K562 (cell line): ENCODE measurements around the gene HMCN1. TPM values are rescaled to one million over a fixed set of nuclear protein-coding genes. Genes with fewer than 3 reads are reported as not detected.

Source experiments
- ATAC-seq: fragments of 200-7000 bp; cut with Tn5 transposase; 3 replicates; pipeline ENCODE4 v1.9.1; 2020; ENCODE audit warnings: moderate library complexity
- BruUV-seq: library from RNA; stranded (reverse); fragments of 400-500 nt; replicated peaks from 2 replicates; lab custom pipeline; 2021; lab: Mats Ljungman, UMichigan
- CTCF ChIA-PET: fragments of 300-600 bp; formaldehyde crosslinking; extraction: SDS; loops from one replicate; lab custom pipeline; 2021; ENCODE audit warnings: low intra/inter-chr PET ratio; lab: Yijun Ruan, JAX
- POLR2A ChIA-PET: fragments of 300-600, 350-650 bp; sonication (Branson Sonifier 250); formaldehyde crosslinking; extraction: SDS; loops from one replicate; lab custom pipeline; 2021; ENCODE audit warnings: antibody characterized with exemption, inconsistent platforms; lab: Yijun Ruan, JAX
- DNase-seq, 4 experiments: peaks; one replicate each; pipeline versions ENCODE4 v3.0.0 to v3.0.0-alpha.2; 2011 to 2018; ENCODE audit warnings: low spot score in 3 of 4, mixed read lengths in 3 of 4; ENCODE audit errors: extremely low read depth in 1 of 4
- FAIRE-seq: peaks from 2 replicates; lab custom pipeline; 2011; peaks lifted over from hg19 to GRCh38; lab: Jason Lieb, UNC
- H2AFZ ChIP-seq: 2 replicates; pipeline ENCODE4 v1.6.0; 2011; ENCODE audit warnings: low read depth, low read length, control low read depth, inconsistent platforms
- H3K27ac ChIP-seq: fragments of 200-600 bp; 3 replicates; pipeline ENCODE4 v1.8.0; 2011; ENCODE audit warnings: low read depth, mild to moderate bottlenecking, control low read depth, inconsistent platforms, low read length, moderate library complexity, mixed read lengths; ENCODE audit errors: extremely low read depth
- H3K27me3 ChIP-seq, 2 experiments: fragments of 300-600 bp in 1 of 2; 2 replicates in 1 of 2; 3 replicates in 1 of 2; pipeline versions ENCODE4 v1.6.0 to v1.8.0; 2011; ENCODE audit warnings: inconsistent platforms in 2 of 2, low read length in 2 of 2, mild to moderate bottlenecking in 1 of 2, mixed read lengths in 1 of 2, moderate library complexity in 1 of 2; ENCODE audit not compliant: control insufficient read depth in 2 of 2, insufficient read depth in 2 of 2
- H3K36me3 ChIP-seq: fragments of 300-600 bp; 3 replicates; pipeline ENCODE4 v1.8.0; 2011; ENCODE audit warnings: mild to moderate bottlenecking, low read length, inconsistent platforms; ENCODE audit not compliant: control insufficient read depth, insufficient read depth
- H3K4me1 ChIP-seq, 2 experiments: fragments of 200-600 bp in 1 of 2; replicated peaks in 1 of 2; 2 replicates in 1 of 2; 3 replicates in 1 of 2; pipeline versions ENCODE4 v1.5.1 to v1.8.0; 2011; ENCODE audit warnings: inconsistent platforms in 2 of 2, low read length in 2 of 2, mild to moderate bottlenecking in 1 of 2, mixed read lengths in 1 of 2, moderate library complexity in 1 of 2; ENCODE audit not compliant: control insufficient read depth in 2 of 2, insufficient read depth in 2 of 2
- H3K4me2 ChIP-seq: 2 replicates; pipeline ENCODE4 v1.6.1; 2011; ENCODE audit warnings: low read length, control low read depth, inconsistent platforms, mixed read lengths; ENCODE audit not compliant: insufficient read depth
- H3K4me3 ChIP-seq: fragments of 200-600 bp; sonication (generic), shearing (Covaris generic); 2 replicates; pipeline ENCODE4 v1.5.1; 2016; ENCODE audit warnings: control low read depth, inconsistent platforms
- H3K79me2 ChIP-seq: fragments of 200-600 bp; 3 replicates; pipeline ENCODE4 v1.8.0; 2011; ENCODE audit warnings: low read length, inconsistent platforms; ENCODE audit not compliant: control insufficient read depth, insufficient read depth
- H3K9ac ChIP-seq, 2 experiments: 2 replicates each; pipeline versions ENCODE4 v1.6.0 to v1.6.1; 2011; ENCODE audit warnings: low read depth in 2 of 2, low read length in 2 of 2, control low read depth in 1 of 2, inconsistent platforms in 1 of 2, mild to moderate bottlenecking in 1 of 2, mixed read lengths in 1 of 2; ENCODE audit not compliant: insufficient read depth in 1 of 2
- H3K9me1 ChIP-seq: one replicate; pipeline ENCODE4 v1.6.0; 2011; ENCODE audit warnings: inconsistent platforms, mild to moderate bottlenecking, low read length, moderate library complexity; ENCODE audit not compliant: control insufficient read depth, insufficient read depth
- H3K9me3 ChIP-seq: replicated peaks from 2 replicates; pipeline ENCODE4 v1.5.1; 2011; ENCODE audit warnings: low read depth, low read length, inconsistent platforms; ENCODE audit not compliant: control insufficient read depth, insufficient read depth
- H4K20me1 ChIP-seq: replicated peaks from 2 replicates; pipeline ENCODE4 v1.6.1; 2011; ENCODE audit warnings: low read length, inconsistent platforms, mixed read lengths; ENCODE audit not compliant: control insufficient read depth, insufficient read depth
- DIDO1 ChIP-seq: fragments of 450-650 bp; IDR thresholded peaks from 2 replicates; pipeline ENCODE4 v1.6.1; 2016; ENCODE audit warnings: low read depth, missing biosample characterization, missing genetic modification characterization
- ETV6 ChIP-seq, 3 experiments: fragments of 150-350 bp in 1 of 3; sonication (generic) in 1 of 3; formaldehyde crosslinking in 1 of 3; IDR thresholded peaks; 2 replicates each; pipeline versions ENCODE4 v1.6.1 to v1.8.0; 2014 to 2022; ENCODE audit warnings: borderline replicate concordance in 2 of 3, low read depth in 2 of 3, antibody characterized with exemption in 1 of 3, low read length in 1 of 3, mild to moderate bottlenecking in 1 of 3, missing genetic modification reagents in 1 of 3
- FOSL1 ChIP-seq: fragments of 200-800 bp; sonication (Bioruptor generic); conservative IDR thresholded peaks from 2 replicates; pipeline ENCODE4 v1.6.1; 2016; ENCODE audit warnings: missing genetic modification characterization, missing compliant biosample characterization
- MCM5 ChIP-seq: fragments of 450-650 bp; IDR thresholded peaks from 2 replicates; pipeline ENCODE4 v1.6.1; 2016; ENCODE audit warnings: low read depth
- ZNF239 ChIP-seq: fragments of 250-450 bp; sonication (Bioruptor Pico); IDR thresholded peaks from 2 replicates; pipeline ENCODE4 v1.4.0; 2020; ENCODE audit warnings: mild to moderate bottlenecking
- ZNF766 ChIP-seq: fragments of 200-800 bp; sonication (Bioruptor generic); conservative IDR thresholded peaks from 2 replicates; pipeline ENCODE4 v1.6.1; 2016; ENCODE audit warnings: missing genetic modification characterization, missing compliant biosample characterization
- WGBS: fragments of 100-300 bp; shearing (Covaris generic); methylation state at CpG from one replicate; pipeline ENCODE4 v1.1.6; 2016; ENCODE audit warnings: low coverage, mixed read lengths; ENCODE audit not compliant: insufficient coverage; ENCODE audit errors: missing lambda C conversion rate; 5-methylcytosine and 5-hydroxymethylcytosine counted together
- in situ Hi-C: fragments of 300-500 bp; cut with MboI; formaldehyde crosslinking; loops from 4 replicates; pipeline ENCODE4 v1.15.0; 2018; ENCODE audit warnings: inconsistent platforms, mixed read lengths
- intact Hi-C: fragments of 100-400 bp; cut with micrococcal nuclease; formaldehyde crosslinking; loops from 2 replicates; pipeline ENCODE4 v1.14.2; 2022
- polyA plus RNA-seq, 8 experiments: library from polyadenylated mRNA; depleted of rRNA in 4 of 8; stranded (reverse) in 5 of 8; unstranded in 3 of 8; fragments of >200 nt; fragmentation: Nextera tagmentation in 2 of 8; fragmentation: Illumina TruSeq in 1 of 8; extraction: Ambion mirVana in 2 of 8; extraction: Trizol in 1 of 8; gene quantifications; 2 replicates each; pipeline versions ENCODE4 v1.2.1 to v1.2.3, GENCODE V29; 2011 to 2014; ENCODE audit warnings: inconsistent platforms in 1 of 8, missing spikeins in 1 of 8
- total RNA-seq, 7 experiments: library from RNA; depleted of rRNA in 6 of 7; stranded (reverse); fragments of >200 nt in 6 of 7; fragmentation: Illumina TruSeq in 2 of 7; extraction: Trizol in 2 of 7; gene quantifications; 2 replicates each; pipeline versions ENCODE4 v1.2.1 to v1.2.3, GENCODE V29; 2011 to 2021; ENCODE audit warnings: low replicate concordance in 1 of 7

HMCN1 gene
- total and polyA plus RNA-seq, 9 of the 15 experiments (the other 6 are each of a cell fraction or from before 2014, with no cell fraction given) = 0.07 to 0.36 (median 0.21) TPM

DNA sequence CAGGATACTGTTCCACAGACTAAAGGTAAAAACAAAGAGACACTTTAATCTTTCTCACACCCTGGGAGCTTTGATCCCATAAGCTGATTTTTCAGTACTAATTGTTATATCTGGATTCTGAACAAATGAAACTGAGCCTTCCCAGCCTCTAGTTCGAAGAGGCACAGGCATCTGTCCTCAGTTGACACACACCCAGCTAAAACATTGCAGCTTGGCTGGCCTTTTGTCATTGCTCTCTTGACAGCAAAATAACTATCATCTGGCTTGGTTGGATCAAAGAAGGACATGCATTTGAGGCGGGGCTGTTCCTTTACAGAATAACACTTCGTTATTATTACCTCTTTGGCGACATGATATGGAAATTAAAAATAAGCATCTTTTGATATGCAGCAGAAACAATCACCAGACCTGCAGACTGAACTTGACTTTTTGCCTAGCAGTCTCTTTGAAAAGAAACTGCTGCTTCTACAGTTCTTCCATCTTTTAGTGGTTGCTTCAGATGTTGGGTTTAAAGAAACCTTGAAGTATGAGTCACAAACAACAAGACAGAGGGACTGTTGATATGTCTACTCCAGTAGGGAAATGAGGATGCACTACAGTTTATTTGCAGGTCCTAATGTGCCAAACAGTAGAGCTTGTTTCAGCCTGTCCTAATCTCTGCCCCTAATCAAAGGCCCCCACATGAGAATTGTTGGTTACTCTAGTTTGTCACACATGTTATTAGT lies 474.4 kb downstream of the HMCN1 start:
- no TSS peak for BruUV-seq
- Histone ChIP-seq H3K27me3 (no peaks in the 10 kb centered on the region), H4K20me1 (no peaks in the 10 kb centered on the region), H3K4me1 (no peaks in the 10 kb centered on the region), H3K4me3 (no peak overlapping the region), H2AFZ (no peak overlapping the region), H3K9me3 (no peaks in the 10 kb centered on the region), H3K9ac (no peak overlapping the region), H3K36me3 (no peaks in the 10 kb centered on the region), H3K79me2 (no peaks in the 10 kb centered on the region), H3K4me2 (no peak overlapping the region), H3K9me1 (no peaks in the 10 kb centered on the region), H3K27ac (no peak overlapping the region)
- CTCF ChIA-PET = no interaction called here
- no peak for ATAC-seq
- no peak for DNase-seq
- POLR2A ChIA-PET = no interaction called here
- 23% methylated on average over 4 of the region's 4 CpGs for WGBS
- intact Hi-C loops = no loop called here
- FAIRE-seq = no peak
- TF ChIP-seq ZNF766 (CRISPR knock-in tag) (peak; percentile 89), ETV6 (IDR thresholded peaks at IDR 0.05; ENCODE audit: borderline replicate concordance in 1 of 2, low read depth in 2 of 2, low read length in 1 of 2) (no peak), ETV6 (CRISPR knock-in tag; IDR thresholded peaks at IDR 0.05; ENCODE audit: borderline replicate concordance) (no peak), FOSL1 (tag) (peak; percentile 62), ZNF239 (CRISPR knock-in tag) (no peak), MCM5 (no peak), DIDO1 (tag) (no peak)
- TF ChIP-seq, all 486 proteins: peak for 2
- in situ Hi-C loops = loop anchor here (5.0 to 25.0 kb wide), 2 partner anchors 201 to 396 kb away; no protein-coding TSS in a partner anchor
